Nephron progenitor cell (in vitro differentiated cells): ENCODE data around the gene MUC4.

Source experiments
- DNase-seq: peaks from one replicate; pipeline ENCODE4 v3.0.0; 2021
- H3K27ac Mint-ChIP-seq: 2 replicates; pipeline ENCODE4 v1.8.0; 2021; ENCODE audit warnings: mild to moderate bottlenecking, moderate library complexity, mixed read lengths
- H3K27me3 Mint-ChIP-seq: 2 replicates; pipeline ENCODE4 v1.8.0; 2021; ENCODE audit warnings: mild to moderate bottlenecking, low read depth, mixed read lengths; ENCODE audit not compliant: poor library complexity
- H3K36me3 Mint-ChIP-seq: 2 replicates; pipeline ENCODE4 v1.8.0; 2021; ENCODE audit warnings: low read depth, mixed read lengths
- H3K4me1 Mint-ChIP-seq: 2 replicates; pipeline ENCODE4 v1.8.0; 2021; ENCODE audit warnings: mixed read lengths
- H3K4me3 Mint-ChIP-seq: 2 replicates; pipeline ENCODE4 v1.8.0; 2021; ENCODE audit warnings: mild to moderate bottlenecking, moderate library complexity, mixed read lengths
- H3K9me3 Mint-ChIP-seq: 2 replicates; pipeline ENCODE4 v1.8.0; 2021; ENCODE audit warnings: mild to moderate bottlenecking, moderate library complexity, mixed read lengths
- TF ChIP-seq, protein P1 (sequence below): fragments of 200-600 bp; sonication (generic); IDR thresholded peaks from 2 replicates; pipeline ENCODE4 v1.5.0; 2021; ENCODE audit warnings: antibody characterized with exemption

Gene MUC4

DNA sequence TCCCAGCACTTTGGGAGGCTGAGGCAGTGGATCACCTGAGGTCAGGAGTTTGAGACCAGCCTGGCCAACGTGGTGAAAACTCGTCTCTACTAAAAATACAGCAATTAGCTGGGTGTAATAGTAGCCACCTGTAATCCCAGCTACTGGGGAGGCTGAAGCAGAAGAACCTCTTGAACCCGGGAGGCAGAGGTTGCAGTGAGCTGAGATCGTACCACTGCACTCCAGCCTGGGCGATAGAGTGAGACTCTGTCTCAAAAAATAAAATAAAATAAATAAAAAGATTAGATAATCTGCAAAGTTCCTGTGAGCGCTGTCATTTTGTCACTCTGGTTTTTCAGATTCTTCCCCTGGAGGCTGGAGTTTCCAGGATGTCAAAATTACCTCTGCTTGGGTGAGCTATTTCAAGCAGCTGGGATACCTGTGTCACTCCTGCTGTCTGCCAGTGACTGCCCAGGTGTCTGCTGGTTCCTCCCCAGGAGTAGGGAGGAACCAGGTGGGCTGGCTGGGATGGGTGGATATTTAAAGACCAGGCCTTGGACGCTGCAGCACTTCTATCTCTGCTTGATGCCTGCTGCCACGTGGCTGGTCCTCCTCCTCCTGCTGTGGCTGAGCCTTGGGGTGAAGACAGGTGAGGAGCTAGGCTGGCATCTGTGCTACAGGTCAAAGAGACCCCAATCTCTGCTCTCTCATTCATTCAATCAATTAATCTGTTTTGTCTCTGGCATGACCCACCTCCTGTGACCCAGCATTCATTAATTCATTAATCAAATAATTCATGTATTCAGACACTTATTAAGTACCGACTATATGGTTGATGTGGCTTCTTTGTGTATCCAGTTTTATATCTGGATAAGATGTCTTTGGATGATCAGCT, 110.5 kb downstream of the MUC4 start:
- H3K36me3 Mint-ChIP-seq, result peaks cover 24% of the 10 kb centered on the region
- H3K9me3 Mint-ChIP-seq, result peaks cover 1% of the 10 kb centered on the region
- peaks cover 30% of the 10 kb centered on the region for H3K4me1 Mint-ChIP-seq
- H3K27ac Mint-ChIP-seq, result no peak overlapping the region
- no peak for DNase-seq
- peaks cover 9% of the 10 kb centered on the region for H3K27me3 Mint-ChIP-seq
- TF ChIP-seq, protein P1, sequence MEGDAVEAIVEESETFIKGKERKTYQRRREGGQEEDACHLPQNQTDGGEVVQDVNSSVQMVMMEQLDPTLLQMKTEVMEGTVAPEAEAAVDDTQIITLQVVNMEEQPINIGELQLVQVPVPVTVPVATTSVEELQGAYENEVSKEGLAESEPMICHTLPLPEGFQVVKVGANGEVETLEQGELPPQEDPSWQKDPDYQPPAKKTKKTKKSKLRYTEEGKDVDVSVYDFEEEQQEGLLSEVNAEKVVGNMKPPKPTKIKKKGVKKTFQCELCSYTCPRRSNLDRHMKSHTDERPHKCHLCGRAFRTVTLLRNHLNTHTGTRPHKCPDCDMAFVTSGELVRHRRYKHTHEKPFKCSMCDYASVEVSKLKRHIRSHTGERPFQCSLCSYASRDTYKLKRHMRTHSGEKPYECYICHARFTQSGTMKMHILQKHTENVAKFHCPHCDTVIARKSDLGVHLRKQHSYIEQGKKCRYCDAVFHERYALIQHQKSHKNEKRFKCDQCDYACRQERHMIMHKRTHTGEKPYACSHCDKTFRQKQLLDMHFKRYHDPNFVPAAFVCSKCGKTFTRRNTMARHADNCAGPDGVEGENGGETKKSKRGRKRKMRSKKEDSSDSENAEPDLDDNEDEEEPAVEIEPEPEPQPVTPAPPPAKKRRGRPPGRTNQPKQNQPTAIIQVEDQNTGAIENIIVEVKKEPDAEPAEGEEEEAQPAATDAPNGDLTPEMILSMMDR, result no peak
- no peak overlapping the region for H3K4me3 Mint-ChIP-seq

DNA sequence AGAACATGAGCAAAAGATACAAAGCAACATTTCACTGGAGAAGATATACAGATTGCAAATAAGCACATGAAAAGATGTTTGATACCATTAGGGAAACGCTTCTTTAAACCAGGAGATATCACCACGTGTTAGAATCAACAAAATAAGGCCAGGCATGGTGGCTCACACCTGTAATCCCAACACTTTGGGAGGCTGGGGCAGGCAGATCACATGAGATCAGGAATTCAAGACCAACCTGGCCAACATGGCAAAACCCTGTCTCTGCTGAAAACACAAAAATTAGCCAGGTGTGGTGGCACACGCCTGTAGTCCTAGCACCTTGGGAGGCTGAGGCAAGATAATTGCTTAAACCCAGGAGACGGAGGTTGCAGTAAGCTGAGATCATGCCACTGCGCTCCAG, 111.4 kb downstream of the MUC4 start:
- peaks cover 9% of the 10 kb centered on the region for H3K27me3 Mint-ChIP-seq
- no peak overlapping the region for H3K27ac Mint-ChIP-seq
- no peaks in the 10 kb centered on the region for H3K9me3 Mint-ChIP-seq
- peaks cover 31% of the 10 kb centered on the region for H3K36me3 Mint-ChIP-seq
- no peak for DNase-seq
- TF ChIP-seq, protein P1, result no peak
- H3K4me1 Mint-ChIP-seq, result peaks cover 34% of the 10 kb centered on the region
- no peak overlapping the region for H3K4me3 Mint-ChIP-seq

DNA sequence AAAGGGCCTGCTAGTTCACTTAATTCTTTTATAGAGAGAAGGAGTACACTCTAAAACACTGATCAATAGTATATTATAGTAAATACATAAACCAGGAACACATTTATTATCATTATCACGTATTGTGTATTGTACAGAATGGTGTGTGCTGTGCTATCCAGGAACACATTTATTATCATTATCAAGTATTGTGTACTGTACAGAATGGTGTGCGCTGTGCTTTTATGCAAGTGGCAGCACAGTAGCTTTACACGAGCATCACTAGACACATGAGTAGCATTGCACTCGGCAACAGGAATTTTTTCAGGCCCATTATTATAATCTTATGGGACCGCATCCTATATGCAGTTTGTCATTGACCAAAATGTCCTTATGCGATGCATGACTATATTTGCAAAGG, 111.9 kb downstream of the MUC4 start:
- TF ChIP-seq, protein P1, result no peak
- DNase-seq, result no peak
- no peaks in the 10 kb centered on the region for H3K9me3 Mint-ChIP-seq
- peaks cover 34% of the 10 kb centered on the region for H3K4me1 Mint-ChIP-seq
- H3K36me3 Mint-ChIP-seq, result peaks cover 35% of the 10 kb centered on the region
- H3K4me3 Mint-ChIP-seq, result no peak overlapping the region
- H3K27me3 Mint-ChIP-seq, result peaks cover 9% of the 10 kb centered on the region
- peak overlapping the region; percentile 9 for H3K27ac Mint-ChIP-seq

DNA sequence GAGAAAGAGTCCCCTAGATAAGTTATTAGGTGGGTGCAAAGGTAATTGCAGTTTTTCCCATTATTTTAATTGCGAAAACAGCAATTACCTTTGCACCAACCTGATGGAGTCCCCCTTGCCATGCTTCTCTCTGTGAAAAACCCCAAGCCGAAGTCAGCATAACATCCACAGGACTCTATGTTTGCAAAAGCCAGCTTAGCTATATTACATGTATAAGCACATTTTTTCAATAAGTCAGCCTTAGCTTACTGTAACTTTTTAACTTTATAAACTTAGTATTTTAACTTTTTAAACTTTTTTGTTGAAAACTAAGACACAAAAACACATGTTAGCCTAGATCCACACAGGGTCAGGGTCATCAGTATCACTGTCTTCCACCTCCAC, 112.3 kb downstream of the MUC4 start:
- Mint-ChIP-seq H3K9me3 (no peaks in the 10 kb centered on the region), H3K36me3 (peaks cover 35% of the 10 kb centered on the region), H3K4me3 (no peak overlapping the region), H3K4me1 (peaks cover 34% of the 10 kb centered on the region), H3K27ac (peak overlapping the region; percentile 9), H3K27me3 (peaks cover 4% of the 10 kb centered on the region)
- TF ChIP-seq, protein P1, result no peak
- no peak for DNase-seq

DNA sequence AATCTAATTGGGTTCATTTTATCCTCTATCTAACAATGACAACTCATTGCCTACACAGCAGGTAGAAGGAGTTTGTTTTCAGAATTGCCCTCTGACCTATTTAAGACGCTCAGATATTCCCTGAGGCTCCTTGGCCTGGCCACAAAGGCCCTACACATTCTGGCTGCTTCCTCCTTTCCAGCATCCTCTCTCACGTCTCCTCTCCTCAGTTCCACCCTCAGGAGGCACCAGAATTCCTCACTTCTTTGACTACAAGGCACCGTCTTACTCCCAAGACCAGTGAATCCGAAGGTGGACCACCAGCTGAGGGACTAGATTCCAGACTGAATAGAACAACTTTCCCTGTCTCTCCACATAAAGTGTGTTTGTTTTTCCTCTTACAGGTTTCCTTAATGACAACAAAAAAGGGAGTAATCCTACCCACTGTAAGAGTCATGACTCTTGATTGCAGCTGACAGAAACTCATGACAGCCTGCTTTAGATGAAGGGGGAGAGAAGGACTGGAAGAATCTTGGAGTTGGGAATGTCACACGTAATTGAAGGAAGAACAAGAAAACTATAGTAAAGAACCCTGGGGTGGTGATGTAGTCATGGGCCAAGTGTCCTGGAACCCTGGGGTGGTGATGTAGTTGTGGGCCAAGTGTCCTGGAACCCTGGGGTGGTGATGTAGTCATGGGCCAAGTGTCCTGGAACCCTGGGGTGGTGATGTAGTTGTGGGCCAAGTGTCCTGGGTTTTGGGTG, 112.9 kb downstream of the MUC4 start:
- DNase-seq, result no peak
- Mint-ChIP-seq H3K9me3 (no peaks in the 10 kb centered on the region), H3K36me3 (peaks cover 40% of the 10 kb centered on the region), H3K27ac (peak overlapping the region; percentile 33), H3K4me3 (no peak overlapping the region), H3K27me3 (no peaks in the 10 kb centered on the region), H3K4me1 (peaks cover 34% of the 10 kb centered on the region)
- TF ChIP-seq, protein P1, result no peak
